PC-3 (cell line): ENCODE measurements around the gene PLPPR5. TPM values are rescaled to one million over a fixed set of nuclear protein-coding genes. Genes with fewer than 3 reads are reported as not detected.
A peak's percentile ranks its signal among the peaks of the same experiment; 100 is the strongest.

Experiments
- ATAC-seq: fragments of 200-7000 bp; cut with Tn5 transposase; 2 replicates; pipeline ENCODE4 v1.9.1; 2020; ENCODE audit warnings: mild to moderate bottlenecking, moderate library complexity
- BruUV-seq: library from RNA; stranded (reverse); fragments of 400-500 nt; replicated peaks from 2 replicates; lab custom pipeline; 2021; lab: Mats Ljungman, UMichigan
- CTCF ChIA-PET: fragments of 300-600 bp; sonication (Branson Sonifier 250); formaldehyde crosslinking; loops from one replicate; lab custom pipeline; 2022; ENCODE audit warnings: antibody characterized with exemption; lab: Charles Lee
- POLR2A ChIA-PET: fragments of 300-600 bp; sonication (Branson Sonifier 250); formaldehyde crosslinking; loops from one replicate; lab custom pipeline; 2022; ENCODE audit warnings: antibody characterized with exemption; ENCODE audit not compliant: unreplicated experiment; lab: Charles Lee
- DNase-seq: peaks from one replicate; pipeline ENCODE4 v3.0.0-alpha.2; 2015
- H2AFZ ChIP-seq: fragments of 300-600 bp; sonication (generic); 2 replicates; pipeline ENCODE4 v1.6.0; 2016; ENCODE audit warnings: antibody characterized with exemption, low read length
- H3F3A ChIP-seq: fragments of 300-600 bp; sonication (generic); one replicate; pipeline ENCODE4 v1.6.0; 2017; ENCODE audit warnings: antibody characterized with exemption, low read length, control low read depth, mild to moderate bottlenecking; ENCODE audit not compliant: unreplicated experiment
- H3K27ac ChIP-seq: fragments of 300-600 bp; sonication (generic); 2 replicates; pipeline ENCODE4 v1.5.1; 2016; ENCODE audit warnings: mild to moderate bottlenecking, low read length
- H3K27me3 ChIP-seq: fragments of 300-600 bp; sonication (generic); 2 replicates; pipeline ENCODE4 v1.6.1; 2016; ENCODE audit warnings: low read length, mixed read lengths
- H3K36me3 ChIP-seq: fragments of 300-600 bp; sonication (generic); 2 replicates; pipeline ENCODE4 v1.6.1; 2016; ENCODE audit warnings: low read depth, mixed run types, low read length, mixed read lengths
- H3K4me1 ChIP-seq: fragments of 300-600 bp; sonication (generic); 2 replicates; pipeline ENCODE4 v1.5.1; 2016; ENCODE audit warnings: low read length; ENCODE audit not compliant: insufficient read depth
- H3K4me2 ChIP-seq: fragments of 300-600 bp; sonication (generic); 2 replicates; pipeline ENCODE4 v1.6.0; 2016; ENCODE audit warnings: low read length
- H3K4me3 ChIP-seq: fragments of 300-600 bp; sonication (generic); 2 replicates; pipeline ENCODE4 v1.5.1; 2016; ENCODE audit warnings: mild to moderate bottlenecking, low read length, mixed read lengths
- H3K79me2 ChIP-seq: fragments of 300-600 bp; sonication (generic); 2 replicates; pipeline ENCODE4 v1.6.1; 2017; ENCODE audit warnings: low read length, mixed read lengths
- H3K9ac ChIP-seq: fragments of 300-600 bp; sonication (generic); 2 replicates; pipeline ENCODE4 v1.6.0; 2016; ENCODE audit warnings: mild to moderate bottlenecking, low read length
- H3K9me2 ChIP-seq: fragments of 300-600 bp; sonication (generic); replicated peaks from 2 replicates; pipeline ENCODE4 v1.6.1; 2016; ENCODE audit warnings: mixed run types, low read length, mixed read lengths
- H3K9me3 ChIP-seq: fragments of 300-600 bp; sonication (generic); 2 replicates; pipeline ENCODE4 v1.6.1; 2016; ENCODE audit warnings: low read length, mixed read lengths
- H4K20me1 ChIP-seq: fragments of 300-600 bp; sonication (generic); 2 replicates; pipeline ENCODE4 v1.6.1; 2016; ENCODE audit warnings: low read length, mixed read lengths
- EZH2 ChIP-seq: fragments of 300-600 bp; sonication (generic); IDR thresholded peaks from one replicate; pipeline ENCODE4 v1.6.1; 2017; ENCODE audit warnings: antibody characterized with exemption, mild to moderate bottlenecking, low read length; ENCODE audit not compliant: unreplicated experiment
- EZH2phosphoT487 ChIP-seq: fragments of 300-600 bp; sonication (generic); IDR thresholded peaks from 2 replicates; pipeline ENCODE4 v1.6.1; 2018; ENCODE audit warnings: mild to moderate bottlenecking, antibody characterized with exemption, low read length, borderline replicate concordance
- intact Hi-C: fragments of 100-400 bp; cut with micrococcal nuclease; formaldehyde crosslinking; loops from 2 replicates; pipeline ENCODE4 v1.9.0; 2023
- total RNA-seq: library from RNA; depleted of rRNA; stranded (reverse); fragments of >200 nt; gene quantifications from 2 replicates; pipeline ENCODE4 v1.2.3, GENCODE V29; 2014
- TF ChIP-seq, protein P1 (sequence below): fragments of 300-600 bp; sonication (generic); conservative IDR thresholded peaks from 2 replicates; pipeline ENCODE4 v1.5.1; 2017; ENCODE audit warnings: antibody characterized with exemption, low read depth, mild to moderate bottlenecking, low read length

The PLPPR5 gene
- total RNA-seq, 1 experiment from 2014 or later = 2.1 TPM

DNA sequence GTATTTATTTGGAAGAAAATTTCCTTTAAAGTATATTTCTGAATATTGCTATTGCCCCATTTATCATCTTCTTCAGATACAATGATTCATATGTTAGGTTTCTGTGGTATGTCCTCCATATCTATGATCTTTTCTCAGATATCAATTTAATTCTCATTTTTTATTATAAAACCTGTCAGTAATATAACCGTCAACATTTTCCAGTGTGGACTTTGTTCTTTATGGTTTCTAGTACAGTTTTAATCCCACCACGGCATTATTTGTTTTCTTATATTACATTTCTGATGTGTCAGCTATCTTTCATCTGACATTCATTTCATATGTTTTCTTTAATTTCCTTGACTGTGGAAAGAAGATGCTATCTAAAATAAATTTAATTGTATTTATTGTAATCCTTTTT lies 97.9 kb downstream of the PLPPR5 start:
- POLR2A ChIA-PET = no interaction called here
- Histone ChIP-seq H3K9ac (no peak overlapping the region), H3K9me2 (no peaks in the 10 kb centered on the region), H3K27ac (peak overlapping the region; percentile 60), H3K4me2 (peak overlapping the region; percentile 12; the same call in 1 of the 2 replicates), H3F3A (no peaks in the 10 kb centered on the region), H3K4me3 (no peak overlapping the region), H2AFZ (no peak overlapping the region), H3K27me3 (no peaks in the 10 kb centered on the region), H3K36me3 (no peaks in the 10 kb centered on the region; the same call in 1 of the 2 replicates), H3K9me3 (no peaks in the 10 kb centered on the region), H3K79me2 (no peaks in the 10 kb centered on the region), H3K4me1 (peaks cover 61% of the 10 kb centered on the region), H4K20me1 (no peaks in the 10 kb centered on the region)
- CTCF ChIA-PET = interaction anchor here (0.6 kb wide), 1 partner anchor 820 kb away, joined by 4 read pairs; no protein-coding TSS in a partner anchor
- peak; percentile 32; the same call in 1 of the 2 replicates for ATAC-seq
- peak; percentile 81 for DNase-seq
- intact Hi-C loops = no loop called here
- TF ChIP-seq EZH2phosphoT487 (no peak), EZH2 (no peak)
- TF ChIP-seq, protein P1, sequence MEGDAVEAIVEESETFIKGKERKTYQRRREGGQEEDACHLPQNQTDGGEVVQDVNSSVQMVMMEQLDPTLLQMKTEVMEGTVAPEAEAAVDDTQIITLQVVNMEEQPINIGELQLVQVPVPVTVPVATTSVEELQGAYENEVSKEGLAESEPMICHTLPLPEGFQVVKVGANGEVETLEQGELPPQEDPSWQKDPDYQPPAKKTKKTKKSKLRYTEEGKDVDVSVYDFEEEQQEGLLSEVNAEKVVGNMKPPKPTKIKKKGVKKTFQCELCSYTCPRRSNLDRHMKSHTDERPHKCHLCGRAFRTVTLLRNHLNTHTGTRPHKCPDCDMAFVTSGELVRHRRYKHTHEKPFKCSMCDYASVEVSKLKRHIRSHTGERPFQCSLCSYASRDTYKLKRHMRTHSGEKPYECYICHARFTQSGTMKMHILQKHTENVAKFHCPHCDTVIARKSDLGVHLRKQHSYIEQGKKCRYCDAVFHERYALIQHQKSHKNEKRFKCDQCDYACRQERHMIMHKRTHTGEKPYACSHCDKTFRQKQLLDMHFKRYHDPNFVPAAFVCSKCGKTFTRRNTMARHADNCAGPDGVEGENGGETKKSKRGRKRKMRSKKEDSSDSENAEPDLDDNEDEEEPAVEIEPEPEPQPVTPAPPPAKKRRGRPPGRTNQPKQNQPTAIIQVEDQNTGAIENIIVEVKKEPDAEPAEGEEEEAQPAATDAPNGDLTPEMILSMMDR = no peak
- BruUV-seq = no TSS peak

DNA sequence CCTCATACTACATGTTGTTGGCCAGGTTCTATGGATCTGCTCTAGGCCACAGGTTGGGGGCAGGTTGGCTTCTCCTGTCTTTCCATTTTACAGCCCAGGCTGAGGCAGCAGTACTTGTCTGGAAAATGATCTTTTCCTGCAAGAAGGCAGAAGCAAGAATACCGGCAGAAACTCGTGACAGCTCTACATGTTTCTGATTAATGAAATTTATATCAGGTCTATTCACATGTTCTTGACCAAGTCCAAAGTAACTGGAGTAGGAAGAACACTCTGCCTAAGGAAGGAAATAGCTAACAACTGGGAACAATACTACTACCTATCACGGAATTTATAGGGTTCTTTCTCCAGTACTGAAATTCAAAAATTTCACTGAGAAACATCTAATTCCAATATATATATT lies 98.3 kb downstream of the PLPPR5 start:
- H3F3A ChIP-seq = no peaks in the 10 kb centered on the region
- H3K4me2 ChIP-seq = peak overlapping the region; percentile 12; the same call in 1 of the 2 replicates
- no peaks in the 10 kb centered on the region for H3K36me3 ChIP-seq
- H2AFZ ChIP-seq = no peak overlapping the region
- POLR2A ChIA-PET = interaction anchor here (0.5 kb wide), 1 partner anchor 264 kb away, joined by 3 read pairs; no protein-coding TSS in a partner anchor
- no peak for TF ChIP-seq EZH2phosphoT487
- no peak for TF ChIP-seq EZH2
- TF ChIP-seq, protein P1 = no peak
- ATAC-seq = no peak
- BruUV-seq = no TSS peak
- peak; percentile 21 for DNase-seq
- CTCF ChIA-PET = interaction anchor here (0.6 kb wide), 1 partner anchor 820 kb away, joined by 4 read pairs; no protein-coding TSS in a partner anchor
- H4K20me1 ChIP-seq = no peaks in the 10 kb centered on the region
- no peaks in the 10 kb centered on the region for H3K9me3 ChIP-seq
- peaks cover 61% of the 10 kb centered on the region for H3K4me1 ChIP-seq
- H3K9me2 ChIP-seq = no peaks in the 10 kb centered on the region
- H3K27ac ChIP-seq = peak overlapping the region; percentile 60
- H3K79me2 ChIP-seq = no peaks in the 10 kb centered on the region
- no peak overlapping the region for H3K4me3 ChIP-seq
- H3K27me3 ChIP-seq = no peaks in the 10 kb centered on the region
- intact Hi-C loops = no loop called here
- no peak overlapping the region for H3K9ac ChIP-seq

- no peaks in the 10 kb centered on the region for H3K9me3 ChIP-seq
- no peaks in the 10 kb centered on the region for H3K9me2 ChIP-seq
- H2AFZ ChIP-seq = 0 out of 2 replicates have a peak overlapping the region, but pooled peaks have one; percentile 19
- H3K27me3 ChIP-seq = no peaks in the 10 kb centered on the region
- no peak overlapping the region for H3K9ac ChIP-seq
- DNase-seq (no peak), ATAC-seq (no peak)
- peak overlapping the region; percentile 85 for H3K27ac ChIP-seq
- no peaks in the 10 kb centered on the region for H3F3A ChIP-seq
- H3K4me3 ChIP-seq = no peak overlapping the region
- no TSS peak for BruUV-seq
- TF ChIP-seq EZH2 (no peak), EZH2phosphoT487 (no peak)
- TF ChIP-seq, protein P1 = no peak
- no peaks in the 10 kb centered on the region for H4K20me1 ChIP-seq
- no peaks in the 10 kb centered on the region for H3K36me3 ChIP-seq
- POLR2A ChIA-PET = no interaction called here
- CTCF ChIA-PET = no interaction called here
- no peaks in the 10 kb centered on the region for H3K79me2 ChIP-seq
- intact Hi-C loops = loop anchor here (5.0 kb wide), 1 partner anchor 78 kb away; no protein-coding TSS in a partner anchor
- H3K4me2 ChIP-seq = no peak overlapping the region
- H3K4me1 ChIP-seq = peaks cover 61% of the 10 kb centered on the region
These were observed 100.0 kb downstream of the PLPPR5 start for GRCh38 chr1:98904684-98905083.
